Liver (tissue), 9 donors: ENCODE results near the gene GALNT9. TPM values are rescaled to one million over a fixed set of nuclear protein-coding genes. Genes with fewer than 3 reads are reported as not detected.

Experiments
- DNase-seq: peaks from one replicate; pipeline ENCODE4 v3.0.0-alpha.2; 2017; ENCODE audit warnings: low spot score
- H3K27ac ChIP-seq, 2 donors: one replicate each; pipeline ENCODE4 v1.7.0; 2013; ENCODE audit warnings: inconsistent platforms in 2 of 2, low read length in 2 of 2, control low read depth in 1 of 2, low read depth in 1 of 2, mild to moderate bottlenecking in 1 of 2
- H3K27me3 ChIP-seq, 4 donors: one replicate each; pipeline versions ENCODE4 v1.6.1 to v1.7.0; 2013; ENCODE audit warnings: low read length in 3 of 4, inconsistent platforms in 1 of 4, mild to moderate bottlenecking in 1 of 4, moderate library complexity in 1 of 4; ENCODE audit not compliant: control insufficient read depth in 4 of 4, insufficient read depth in 4 of 4
- H3K36me3 ChIP-seq, 4 donors: one replicate each; pipeline versions ENCODE4 v1.6.1 to v1.7.0; 2013; ENCODE audit warnings: low read length in 3 of 4, mild to moderate bottlenecking in 3 of 4, low read depth in 1 of 4, moderate library complexity in 1 of 4; ENCODE audit not compliant: control insufficient read depth in 4 of 4, insufficient read depth in 3 of 4
- H3K4me1 ChIP-seq, 4 donors: one replicate each; pipeline versions ENCODE4 v1.6.1 to v1.7.0; 2013; ENCODE audit warnings: low read length in 3 of 4, mild to moderate bottlenecking in 3 of 4, moderate library complexity in 1 of 4; ENCODE audit not compliant: control insufficient read depth in 4 of 4, insufficient read depth in 4 of 4
- H3K4me3 ChIP-seq, 3 donors: one replicate each; pipeline versions ENCODE4 v1.6.1 to v1.7.0; 2013; ENCODE audit warnings: low read length in 3 of 3, control low read depth in 1 of 3, low read depth in 1 of 3, mild to moderate bottlenecking in 1 of 3
- H3K9ac ChIP-seq, 2 donors: one replicate each; pipeline ENCODE4 v1.7.0; 2013; ENCODE audit warnings: low read length in 2 of 2, mild to moderate bottlenecking in 2 of 2, moderate library complexity in 2 of 2, control low read depth in 1 of 2, low read depth in 1 of 2
- H3K9me3 ChIP-seq, 4 donors: one replicate each; pipeline versions ENCODE4 v1.6.1 to v1.7.0; 2013; ENCODE audit warnings: low read length in 3 of 4; ENCODE audit not compliant: control insufficient read depth in 4 of 4
- ATF3 ChIP-seq: IDR thresholded peaks from 2 replicates; pipeline ENCODE4 v1.6.1; 2016; ENCODE audit warnings: antibody characterized with exemption
- FOXA2 ChIP-seq: IDR thresholded peaks from 2 replicates; pipeline ENCODE4 v1.6.1; 2016; ENCODE audit warnings: antibody characterized with exemption
- HNF4A ChIP-seq, 2 donors: conservative IDR thresholded peaks; 2 replicates each; pipeline ENCODE4 v1.6.1; 2016; ENCODE audit warnings: antibody characterized with exemption in 2 of 2, mild to moderate bottlenecking in 2 of 2
- HNF4G ChIP-seq: IDR thresholded peaks from 2 replicates; pipeline ENCODE4 v1.6.1; 2016; ENCODE audit warnings: antibody characterized with exemption
- JUND ChIP-seq, 2 donors: IDR thresholded peaks; 2 replicates each; pipeline ENCODE4 v1.6.1; 2016; ENCODE audit warnings: antibody characterized with exemption in 2 of 2
- MAX ChIP-seq: IDR thresholded peaks from 2 replicates; pipeline ENCODE4 v1.6.1; 2016; ENCODE audit warnings: antibody characterized with exemption
- RAD21 ChIP-seq, 2 donors: IDR thresholded peaks; 2 replicates each; pipeline ENCODE4 v1.6.1; 2016; ENCODE audit warnings: antibody characterized with exemption in 2 of 2, mild to moderate bottlenecking in 2 of 2
- RXRA ChIP-seq, 2 donors: IDR thresholded peaks; 2 replicates each; pipeline ENCODE4 v1.6.1; 2017 to 2018; ENCODE audit warnings: antibody characterized with exemption in 2 of 2, mild to moderate bottlenecking in 1 of 2
- TAF1 ChIP-seq: conservative IDR thresholded peaks from 2 replicates; pipeline ENCODE4 v1.6.1; 2016; ENCODE audit warnings: antibody characterized with exemption, mild to moderate bottlenecking
- ZBTB33 ChIP-seq: IDR thresholded peaks from 2 replicates; pipeline ENCODE4 v1.6.1; 2016; ENCODE audit warnings: antibody characterized with exemption
- WGBS: extraction: QIAGEN DNeasy Blood & Tissue Kit; methylation state at CpG from one replicate; pipeline ENCODE4 v1.1.7; 2013; 5-methylcytosine and 5-hydroxymethylcytosine counted together
- polyA plus RNA-seq, 2 donors: library from polyadenylated mRNA; stranded (reverse) in 1 of 2; unstranded in 1 of 2; fragments of 200-250 nt in 1 of 2; fragments of >200 nt in 1 of 2; fragmentation: Nextera tagmentation in 1 of 2; extraction: Ambion mirVana in 1 of 2; gene quantifications; one replicate each; pipeline versions ENCODE4 v1.2.1 to v1.2.3, GENCODE V29; 2013 to 2015
- total RNA-seq, 2 donors: library from RNA; depleted of rRNA; stranded (reverse); fragments of >200 nt; gene quantifications; one replicate each; pipeline ENCODE4 v1.2.3, GENCODE V29; 2014
- donor health status: healthy.
- donor health status: healthy.
- donor health status: healthy.
- donor health status: healthy.
- donor health status: healthy.

The GALNT9 gene
- total and polyA plus RNA-seq, 4 donors: 0.05 to 0.25 (median 0.09) TPM; not detected in 1

- Histone ChIP-seq H3K36me3 (no peaks in the 10 kb centered on the region), H3K4me1 (peaks cover 7 to 16% (median 7%) of the 10 kb centered on the region in 4 donors), H3K9me3 (peaks cover 0 to 2% (median 0%) of the 10 kb centered on the region in 4 donors), H3K9ac (no peak overlapping the region), H3K27me3 (no peaks in the 10 kb centered on the region), H3K4me3 (no peak overlapping the region), H3K27ac (no peak overlapping the region)
- no peak for DNase-seq
- WGBS: 91% methylated on average over 35 of the region's 35 CpGs
- TF ChIP-seq TAF1 (no peak), ATF3 (no peak)
These were observed 141.5 kb downstream of the GALNT9 start for GRCh38 chr12:132187646-132188450.

GRCh38 chr12:132186857-132187620 lies 142.3 kb downstream of the GALNT9 start:
- no peak for TF ChIP-seq JUND (IDR thresholded peaks at IDR 0.05)
- no peak for TF ChIP-seq MAX
- Histone ChIP-seq H3K4me3 (no peak overlapping the region), H3K9ac (no peak overlapping the region), H3K27ac (no peak overlapping the region), H3K4me1 (peaks cover 7 to 16% (median 7%) of the 10 kb centered on the region in 4 donors), H3K9me3 (peaks cover 0 to 3% (median 1%) of the 10 kb centered on the region in 4 donors), H3K36me3 (no peaks in the 10 kb centered on the region), H3K27me3 (no peaks in the 10 kb centered on the region)
- DNase-seq: no peak
- WGBS: 80% methylated on average over 39 of the region's 39 CpGs

- Histone ChIP-seq H3K27ac (no peak overlapping the region), H3K9ac (no peak overlapping the region), H3K9me3 (peaks cover 0 to 3% (median 1%) of the 10 kb centered on the region in 4 donors), H3K36me3 (no peaks in the 10 kb centered on the region), H3K27me3 (peaks cover 0 to under 1% (median 0%) of the 10 kb centered on the region in 4 donors), H3K4me1 (peaks cover 7 to 16% (median 7%) of the 10 kb centered on the region in 4 donors), H3K4me3 (no peak overlapping the region)
- WGBS: 58% methylated on average over 24 of the region's 24 CpGs
- TF ChIP-seq RAD21 (IDR thresholded peaks at IDR 0.05) (no peak), HNF4G (no peak), FOXA2 (no peak), JUND (IDR thresholded peaks at IDR 0.05) (no peak), HNF4A (conservative IDR thresholded peaks at IDR 0.05) (no peak), ZBTB33 (no peak), TAF1 (no peak), RXRA (IDR thresholded peaks at IDR 0.05) (no peak), MAX (no peak), ATF3 (no peak)
- no peak for DNase-seq
These were observed 143.1 kb downstream of the GALNT9 start for GRCh38 chr12:132186208-132186856.
